Kidney epithelial cell (primary cell): ENCODE results near the gene CKLF. TPM values are rescaled to one million over a fixed set of nuclear protein-coding genes. Genes with fewer than 3 reads are reported as not detected.
"Not testable (repeated sequence)": the region's sequence is repeated elsewhere in the genome, so short reads cannot be mapped to it uniquely, and the experiment has no call there.

Source experiments
- DNase-seq: peaks from one replicate; pipeline ENCODE4 v3.0.0-alpha.2; 2010; ENCODE audit warnings: low read depth
- H3K27me3 ChIP-seq: 2 replicates; pipeline ENCODE4 v1.6.0; 2011; ENCODE audit warnings: low read length; ENCODE audit not compliant: control insufficient read depth, insufficient read depth
- H3K36me3 ChIP-seq: 2 replicates; pipeline ENCODE4 v1.5.1; 2011; ENCODE audit warnings: low read length; ENCODE audit not compliant: control insufficient read depth, insufficient read depth
- H3K4me3 ChIP-seq: 2 replicates; pipeline ENCODE4 v1.5.1; 2011; ENCODE audit warnings: low read depth, mild to moderate bottlenecking, control low read depth, low read length
- total RNA-seq: library from RNA; depleted of rRNA; stranded (reverse); fragments of >200 nt; gene quantifications from 2 replicates; pipeline ENCODE4 v1.2.3, GENCODE V29; 2015
- TF ChIP-seq, protein P1 (sequence below): IDR thresholded peaks from 2 replicates; pipeline ENCODE4 v1.5.1; 2011; ENCODE audit warnings: mild to moderate bottlenecking, moderate library complexity, low read length, control low read depth, inconsistent platforms; ENCODE audit not compliant: insufficient read depth, poor library complexity, severe bottlenecking

Gene CKLF
- total RNA-seq, 1 donor from 2014 or later = 129 TPM

DNA sequence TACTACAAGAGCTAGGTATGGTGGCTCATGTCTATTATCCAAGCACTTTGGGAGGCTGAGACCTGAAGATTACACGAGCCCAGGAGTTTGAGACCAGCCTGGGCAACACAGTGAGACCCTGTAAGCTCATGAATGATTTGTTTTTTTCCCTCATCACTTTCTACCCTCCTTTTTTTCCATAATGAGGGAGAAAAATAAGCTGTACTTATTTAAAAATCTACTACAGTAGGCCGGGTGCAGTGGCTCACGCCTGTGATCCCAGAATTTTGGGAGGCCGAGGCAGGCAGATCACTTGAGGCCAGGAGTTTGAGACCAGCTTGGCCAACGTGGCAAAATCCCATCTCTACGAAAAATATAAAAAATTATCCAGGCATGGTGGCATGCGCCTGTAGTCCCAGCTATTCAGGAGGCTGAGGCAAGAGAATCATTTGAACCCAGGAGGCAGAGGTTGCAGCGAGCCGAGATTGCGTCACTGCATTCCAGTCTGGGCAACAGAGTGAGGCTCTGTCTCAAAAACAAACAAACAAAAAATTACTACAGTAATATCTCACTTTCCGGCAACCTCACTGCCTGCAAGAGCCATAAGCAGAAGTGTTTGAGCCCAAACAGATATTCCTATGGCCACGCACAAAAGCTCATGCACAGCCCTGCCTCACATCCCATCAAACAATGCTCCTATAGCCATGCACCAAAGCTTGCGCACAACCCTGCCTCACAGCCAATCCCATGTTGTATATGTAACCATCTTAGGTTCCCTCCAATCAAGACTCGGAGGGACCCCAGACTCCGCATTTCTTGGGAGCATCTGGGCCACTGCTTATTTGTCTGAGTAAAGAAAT lies 39.9 kb upstream of the CKLF start:
- H3K36me3 ChIP-seq = no peaks in the 10 kb centered on the region
- DNase-seq = no peak
- TF ChIP-seq, protein P1, sequence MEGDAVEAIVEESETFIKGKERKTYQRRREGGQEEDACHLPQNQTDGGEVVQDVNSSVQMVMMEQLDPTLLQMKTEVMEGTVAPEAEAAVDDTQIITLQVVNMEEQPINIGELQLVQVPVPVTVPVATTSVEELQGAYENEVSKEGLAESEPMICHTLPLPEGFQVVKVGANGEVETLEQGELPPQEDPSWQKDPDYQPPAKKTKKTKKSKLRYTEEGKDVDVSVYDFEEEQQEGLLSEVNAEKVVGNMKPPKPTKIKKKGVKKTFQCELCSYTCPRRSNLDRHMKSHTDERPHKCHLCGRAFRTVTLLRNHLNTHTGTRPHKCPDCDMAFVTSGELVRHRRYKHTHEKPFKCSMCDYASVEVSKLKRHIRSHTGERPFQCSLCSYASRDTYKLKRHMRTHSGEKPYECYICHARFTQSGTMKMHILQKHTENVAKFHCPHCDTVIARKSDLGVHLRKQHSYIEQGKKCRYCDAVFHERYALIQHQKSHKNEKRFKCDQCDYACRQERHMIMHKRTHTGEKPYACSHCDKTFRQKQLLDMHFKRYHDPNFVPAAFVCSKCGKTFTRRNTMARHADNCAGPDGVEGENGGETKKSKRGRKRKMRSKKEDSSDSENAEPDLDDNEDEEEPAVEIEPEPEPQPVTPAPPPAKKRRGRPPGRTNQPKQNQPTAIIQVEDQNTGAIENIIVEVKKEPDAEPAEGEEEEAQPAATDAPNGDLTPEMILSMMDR = no peak
- no peak overlapping the region for H3K4me3 ChIP-seq
- no peaks in the 10 kb centered on the region for H3K27me3 ChIP-seq

DNA sequence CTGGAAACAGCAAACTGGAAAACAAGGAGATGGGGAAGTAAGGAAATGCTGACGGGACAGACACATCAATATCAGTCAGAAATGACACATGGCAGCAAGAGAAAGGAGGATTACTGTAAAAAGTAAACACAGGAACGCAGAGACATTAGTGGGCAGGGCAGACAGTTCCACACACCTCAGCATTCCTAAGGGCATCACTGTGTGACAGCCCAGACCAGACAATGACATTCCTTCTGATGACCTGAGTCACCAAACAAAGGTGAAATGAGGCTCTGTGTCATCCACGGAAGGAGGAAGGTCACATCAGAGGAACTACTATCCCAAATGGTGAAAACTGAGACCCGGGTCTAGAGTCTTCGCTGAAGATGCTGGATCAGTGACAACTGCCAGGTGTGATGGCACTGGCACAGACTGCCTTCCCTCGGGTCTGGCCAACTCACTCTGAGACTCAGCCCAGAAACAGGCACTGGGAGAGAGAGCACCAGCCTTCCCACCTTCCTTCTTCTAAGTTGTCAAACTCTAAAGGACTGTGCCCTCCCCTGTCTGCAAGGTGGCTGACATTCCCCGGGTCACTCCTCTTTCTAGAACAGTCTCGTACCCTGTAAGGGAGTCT lies 39.2 kb upstream of the CKLF start:
- Histone ChIP-seq H3K36me3 (no peaks in the 10 kb centered on the region), H3K4me3 (no peak overlapping the region), H3K27me3 (no peaks in the 10 kb centered on the region)
- no peak for DNase-seq
- TF ChIP-seq, protein P1 = no peak

DNA sequence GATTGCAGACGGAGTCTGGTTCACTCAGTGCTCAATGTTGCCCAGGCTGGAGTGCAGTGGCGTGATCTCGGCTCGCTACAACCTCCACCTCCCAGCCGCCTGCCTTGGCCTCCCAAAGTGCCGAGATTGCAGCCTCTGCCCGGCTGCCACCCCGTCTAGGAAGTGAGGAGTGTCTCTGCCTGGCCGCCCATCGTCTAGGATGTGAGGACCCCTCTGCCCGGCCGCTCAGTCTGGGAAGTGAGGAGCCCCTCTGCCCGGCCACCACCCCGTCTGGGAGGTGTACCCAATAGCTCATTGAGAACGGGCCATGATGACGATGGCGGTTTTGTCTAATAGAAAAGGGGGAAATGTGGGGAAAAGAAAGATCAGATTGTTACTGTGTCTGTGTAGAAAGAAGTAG lies 38.0 kb upstream of the CKLF start:
- H3K4me3 ChIP-seq, DNase-seq, H3K36me3 ChIP-seq: not testable (repeated sequence)

DNA sequence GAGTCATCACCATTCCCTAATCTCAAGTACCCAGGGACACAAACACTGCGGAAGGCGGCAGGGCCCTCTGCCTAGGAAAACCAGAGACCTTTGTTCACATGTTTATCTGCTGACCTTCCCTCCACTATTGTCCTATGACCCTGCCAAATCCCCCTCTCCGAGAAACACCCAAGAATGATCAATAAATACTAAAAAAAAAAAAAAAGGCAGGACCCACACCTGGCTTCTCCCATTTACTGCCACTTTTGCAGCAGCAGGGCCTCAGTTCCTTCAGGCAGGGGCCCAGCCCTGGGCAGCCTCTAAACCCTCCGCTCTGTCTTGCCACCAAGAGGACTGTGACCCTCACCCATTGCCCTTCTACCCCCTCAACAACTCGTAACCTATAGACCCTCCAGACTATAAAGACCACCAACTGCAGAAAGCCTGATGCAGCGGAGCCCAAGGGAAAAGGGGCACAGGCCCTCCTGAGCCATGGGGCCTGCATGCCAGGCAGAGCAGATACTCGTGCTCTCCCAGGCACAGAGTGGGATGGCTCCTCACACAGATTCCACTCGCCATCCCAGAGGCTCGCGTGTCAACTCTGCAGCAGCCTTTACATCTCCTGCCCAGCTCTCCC lies 37.3 kb upstream of the CKLF start:
- DNase-seq, H3K27me3 ChIP-seq, H3K36me3 ChIP-seq, H3K4me3 ChIP-seq: not testable (repeated sequence)

More for the DNA sequence above, 38.0 kb upstream of the CKLF start:
- not testable (repeated sequence) for H3K27me3 ChIP-seq

DNA sequence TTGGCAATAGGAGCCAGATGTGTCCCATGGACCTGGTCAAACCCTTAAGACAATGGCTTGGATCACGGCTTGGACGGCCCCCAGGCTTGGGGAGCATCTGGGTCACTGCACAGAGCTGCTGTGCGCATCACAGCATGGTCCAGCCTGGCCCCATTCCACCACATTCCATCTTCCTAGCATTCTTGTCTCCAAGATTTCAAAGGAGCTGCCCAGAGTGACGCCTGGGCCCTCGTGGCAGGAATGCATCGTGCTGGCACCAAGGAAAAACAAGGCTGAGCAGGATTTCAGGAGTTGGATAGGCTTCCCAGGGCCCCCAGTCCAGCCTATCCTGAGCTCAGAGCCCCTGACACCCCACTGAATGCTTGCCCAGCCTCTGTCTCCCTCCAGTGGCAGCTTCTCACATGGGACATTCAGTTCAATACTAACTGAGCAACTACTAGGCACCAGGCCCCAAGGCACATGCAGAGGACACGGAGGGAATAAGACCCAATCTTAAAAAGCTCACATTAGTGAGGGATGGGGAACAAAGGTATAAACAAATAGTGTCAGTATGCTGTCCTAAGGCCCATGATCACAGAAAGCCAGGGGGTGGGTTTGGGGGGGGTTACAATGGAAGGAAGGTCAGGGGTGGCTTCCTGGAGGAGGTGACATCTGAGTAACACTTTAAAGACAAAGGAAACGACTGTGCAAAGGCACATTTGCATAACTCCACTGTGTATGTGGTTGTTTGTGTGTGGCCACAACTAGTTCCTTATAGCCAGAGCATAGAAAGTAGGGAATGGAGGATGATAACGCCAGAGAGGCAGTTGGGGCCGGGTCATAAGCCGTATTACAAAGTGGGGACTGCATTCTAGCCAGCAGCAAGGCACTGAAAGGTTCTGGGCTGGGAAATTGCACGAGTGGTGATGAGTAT lies 36.5 kb upstream of the CKLF start:
- TF ChIP-seq, protein P1 = peak; percentile 37
- H3K27me3 ChIP-seq = no peaks in the 10 kb centered on the region
- no peak overlapping the region for H3K4me3 ChIP-seq
- no peak for DNase-seq
- peaks cover 1% of the 10 kb centered on the region for H3K36me3 ChIP-seq

DNA sequence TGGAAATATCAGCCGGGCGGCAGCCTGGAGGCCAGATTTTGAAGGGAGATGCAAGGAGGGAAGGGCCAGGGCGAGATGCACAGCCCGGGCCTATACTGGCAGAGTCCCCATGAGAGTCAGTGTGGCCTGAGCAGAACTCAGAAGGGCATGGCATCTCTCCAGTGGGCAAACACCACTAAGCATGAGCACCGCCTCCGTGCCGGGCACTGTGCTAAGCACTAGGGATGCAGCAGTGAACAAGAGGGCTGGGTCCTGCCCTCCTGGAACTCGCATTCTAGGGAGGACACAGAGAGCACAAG lies 35.9 kb upstream of the CKLF start:
- Histone ChIP-seq H3K36me3 (peaks cover 1% of the 10 kb centered on the region), H3K4me3 (no peak overlapping the region), H3K27me3 (no peaks in the 10 kb centered on the region)
- DNase-seq = no peak
- TF ChIP-seq, protein P1 = no peak
